MM.1S (cell line): ENCODE results near the gene NAT10.
"Not testable (repeated sequence)": the region's sequence is repeated elsewhere in the genome, so short reads cannot be mapped to it uniquely, and the experiment has no call there.

ENCODE experiments used
- DNase-seq: peaks from one replicate; pipeline ENCODE4 v3.0.0-alpha.2; 2015
- H2AFZ ChIP-seq: fragments of 300-600 bp; sonication (generic); 2 replicates; pipeline ENCODE4 v1.6.0; 2016; ENCODE audit warnings: antibody characterized with exemption, low read length
- H3F3A ChIP-seq: fragments of 300-600 bp; sonication (generic); 2 replicates; pipeline ENCODE4 v1.6.1; 2016; ENCODE audit warnings: mild to moderate bottlenecking, antibody characterized with exemption, low read length, moderate library complexity, mixed read lengths; ENCODE audit not compliant: insufficient read depth
- H3K27ac ChIP-seq: fragments of 300-600 bp; sonication (generic); 2 replicates; pipeline ENCODE4 v1.5.1; 2016; ENCODE audit warnings: mild to moderate bottlenecking, low read length
- H3K27me3 ChIP-seq: fragments of 300-600 bp; sonication (generic); replicated peaks from 2 replicates; pipeline ENCODE4 v1.6.0; 2016; ENCODE audit warnings: low read length; ENCODE audit not compliant: insufficient read depth
- H3K36me3 ChIP-seq: fragments of 300-600 bp; sonication (generic); replicated peaks from 2 replicates; pipeline ENCODE4 v1.6.1; 2016; ENCODE audit warnings: mild to moderate bottlenecking, low read length, mixed read lengths; ENCODE audit not compliant: insufficient read depth
- H3K4me1 ChIP-seq: fragments of 300-600 bp; sonication (generic); 2 replicates; pipeline ENCODE4 v1.6.1; 2016; ENCODE audit warnings: low read length, mixed read lengths
- H3K4me2 ChIP-seq: fragments of 300-600 bp; sonication (generic); 2 replicates; pipeline ENCODE4 v1.6.0; 2016; ENCODE audit warnings: low read depth, low read length
- H3K4me3 ChIP-seq: fragments of 300-600 bp; sonication (generic); 2 replicates; pipeline ENCODE4 v1.5.1; 2016; ENCODE audit warnings: low read length, mixed read lengths
- H3K79me2 ChIP-seq: fragments of 300-600 bp; sonication (generic); 2 replicates; pipeline ENCODE4 v1.6.1; 2016; ENCODE audit warnings: mixed run types, low read length, mixed read lengths
- H3K9ac ChIP-seq: fragments of 300-600 bp; sonication (generic); 2 replicates; pipeline ENCODE4 v1.6.1; 2016; ENCODE audit warnings: low read length, mixed read lengths
- H3K9me2 ChIP-seq: fragments of 300-600 bp; sonication (generic); replicated peaks from 2 replicates; pipeline ENCODE4 v1.6.1; 2016; ENCODE audit warnings: mild to moderate bottlenecking, low read length, mixed read lengths; ENCODE audit not compliant: insufficient read depth
- H3K9me3 ChIP-seq: fragments of 300-600 bp; sonication (generic); replicated peaks from 2 replicates; pipeline ENCODE4 v1.6.1; 2016; ENCODE audit warnings: mild to moderate bottlenecking, low read length, mixed read lengths; ENCODE audit not compliant: insufficient read depth
- H4K20me1 ChIP-seq: fragments of 300-600 bp; sonication (generic); 2 replicates; pipeline ENCODE4 v1.6.1; 2016; ENCODE audit warnings: mild to moderate bottlenecking, low read length, moderate library complexity, mixed read lengths; ENCODE audit not compliant: insufficient read depth
- CTCF ChIP-seq: fragments of 300-600 bp; sonication (generic); IDR thresholded peaks from 2 replicates; pipeline ENCODE4 v1.5.1; 2016; ENCODE audit warnings: antibody characterized with exemption, low read length, mixed read lengths
- EZH2 ChIP-seq: fragments of 300-600 bp; sonication (generic); optimal IDR thresholded peaks from 2 replicates; pipeline ENCODE3; 2017; ENCODE audit warnings: low read depth, mild to moderate bottlenecking, antibody characterized with exemption, low read length, mixed read lengths
- EZH2phosphoT487 ChIP-seq: fragments of 300-600 bp; sonication (generic); IDR thresholded peaks from 2 replicates; pipeline ENCODE4 v1.6.1; 2018; ENCODE audit warnings: antibody characterized with exemption, low read length

Gene NAT10

GRCh38 chr11:34084637-34085036 is 20.8 kb upstream of the NAT10 start:
- H2AFZ ChIP-seq, result no peak overlapping the region
- TF ChIP-seq CTCF (no peak), EZH2 (no peak), EZH2phosphoT487 (no peak)
- no peaks in the 10 kb centered on the region for H3K27me3 ChIP-seq
- H3K9ac ChIP-seq, result no peak overlapping the region
- no peaks in the 10 kb centered on the region for H3K9me3 ChIP-seq
- H3K4me2 ChIP-seq, result peak overlapping the region; percentile 0; the same call in 1 of the 2 replicates
- H3F3A ChIP-seq, result peaks cover 37% of the 10 kb centered on the region
- peaks cover 25% of the 10 kb centered on the region for H3K36me3 ChIP-seq
- H3K79me2 ChIP-seq, result peaks cover 83% of the 10 kb centered on the region
- no peak for DNase-seq
- H3K4me1 ChIP-seq, result peaks cover 26% of the 10 kb centered on the region
- H4K20me1 ChIP-seq, result no peaks in the 10 kb centered on the region; the same call in 1 of the 2 replicates
- no peaks in the 10 kb centered on the region for H3K9me2 ChIP-seq
- H3K4me3 ChIP-seq, result no peak overlapping the region
- peak overlapping the region; percentile 95; the same call in 1 of the 2 replicates for H3K27ac ChIP-seq

GRCh38 chr11:34086554-34087283 is 18.7 kb upstream of the NAT10 start:
- DNase-seq, result peak; percentile 71
- Histone ChIP-seq H3K9me2 (no peaks in the 10 kb centered on the region), H3K79me2 (peaks cover 81% of the 10 kb centered on the region), H3F3A (peaks cover 37% of the 10 kb centered on the region), H3K9ac (peak overlapping the region; percentile 45; the same call in 1 of the 2 replicates), H3K36me3 (peaks cover 32% of the 10 kb centered on the region), H3K9me3 (no peaks in the 10 kb centered on the region), H3K4me1 (peaks cover 26% of the 10 kb centered on the region), H3K27ac (peak overlapping the region; percentile 95), H3K4me3 (0 out of 2 replicates have a peak overlapping the region, but pooled peaks have one; percentile 4), H4K20me1 (peaks cover 3% of the 10 kb centered on the region; the same call in 1 of the 2 replicates), H3K4me2 (peak overlapping the region; percentile 50), H3K27me3 (no peaks in the 10 kb centered on the region), H2AFZ (no peak overlapping the region)
- TF ChIP-seq CTCF (no peak), EZH2phosphoT487 (no peak), EZH2 (no peak)

- Histone ChIP-seq H3K79me2 (peaks cover 75% of the 10 kb centered on the region), H3F3A (peaks cover 8% of the 10 kb centered on the region), H3K4me3 (no peak overlapping the region)
Observed at GRCh38 chr11:34091825-34092224, 13.6 kb upstream of the NAT10 start.

GRCh38 chr11:34094900-34095299 is 10.5 kb upstream of the NAT10 start:
- H3K4me1 ChIP-seq, H3F3A ChIP-seq, H3K27ac ChIP-seq, H4K20me1 ChIP-seq, H2AFZ ChIP-seq, DNase-seq, H3K9me2 ChIP-seq, H3K9ac ChIP-seq, H3K27me3 ChIP-seq, H3K4me3 ChIP-seq, H3K4me2 ChIP-seq, H3K9me3 ChIP-seq: not testable (repeated sequence)
- Histone ChIP-seq H3K36me3 (peaks cover 32% of the 10 kb centered on the region), H3K79me2 (peaks cover 53% of the 10 kb centered on the region)

More at GRCh38 chr11:34091825-34092224, 13.6 kb upstream of the NAT10 start:
- peaks cover 19% of the 10 kb centered on the region for H3K36me3 ChIP-seq
- H3K27ac ChIP-seq, result no peak overlapping the region
- no peak overlapping the region for H3K9ac ChIP-seq
- peaks cover 3% of the 10 kb centered on the region; the same call in 1 of the 2 replicates for H4K20me1 ChIP-seq
- H2AFZ ChIP-seq, result no peak overlapping the region
- no peak for DNase-seq
- no peaks in the 10 kb centered on the region for H3K27me3 ChIP-seq
- peaks cover 3% of the 10 kb centered on the region for H3K4me1 ChIP-seq
- no peaks in the 10 kb centered on the region for H3K9me3 ChIP-seq
- no peaks in the 10 kb centered on the region for H3K9me2 ChIP-seq
- TF ChIP-seq CTCF (no peak), EZH2 (no peak)
- no peak overlapping the region for H3K4me2 ChIP-seq
